HepG2 (cell line): Measurements from ENCODE around the gene TMEM59. TPM values are rescaled to one million over a fixed set of nuclear protein-coding genes. Genes with fewer than 3 reads are reported as not detected.

Experiments used
- ATAC-seq: fragments of 200-7000 bp; cut with Tn5 transposase; 3 replicates; pipeline ENCODE4 v1.9.1; 2020; ENCODE audit warnings: mild to moderate bottlenecking, moderate library complexity
- BruUV-seq: library from RNA; stranded (reverse); fragments of 400-500 nt; replicated peaks from 2 replicates; lab custom pipeline; 2021; lab: Mats Ljungman, UMichigan
- CTCF ChIA-PET: fragments of 300-600 bp; formaldehyde crosslinking; extraction: SDS; loops from one replicate; lab custom pipeline; 2021; ENCODE audit warnings: low total read pairs, inconsistent platforms, low intra/inter-chr PET ratio; lab: Yijun Ruan, JAX
- POLR2A ChIA-PET: fragments of 350-600 bp; sonication (Branson Sonifier 250); formaldehyde crosslinking; loops from one replicate; lab custom pipeline; 2020; ENCODE audit warnings: antibody characterized with exemption, inconsistent platforms; lab: Yijun Ruan, JAX
- DNase-seq: peaks from one replicate; pipeline ENCODE4 v3.0.0-alpha.2; 2015; ENCODE audit warnings: low spot score
- FAIRE-seq: peaks from 3 replicates; lab custom pipeline; 2011; peaks lifted over from hg19 to GRCh38; lab: Jason Lieb, UNC
- H2AFZ ChIP-seq: one replicate; pipeline ENCODE4 v1.6.1; 2011; ENCODE audit warnings: low read length, inconsistent platforms
- H3K27ac ChIP-seq: fragments of 300-600 bp; 3 replicates; pipeline ENCODE4 v1.8.0; 2011; ENCODE audit warnings: mixed run types, mild to moderate bottlenecking, mixed read lengths, low read length, inconsistent platforms; ENCODE audit not compliant: insufficient read depth; ENCODE audit errors: extremely low read length
- H3K27me3 ChIP-seq, 2 experiments: fragments of 200-600 bp in 1 of 2; 2 replicates in 1 of 2; 3 replicates in 1 of 2; pipeline versions ENCODE4 v1.6.0 to v1.8.0; 2011; ENCODE audit warnings: low read length in 2 of 2, mild to moderate bottlenecking in 2 of 2, moderate library complexity in 2 of 2, inconsistent platforms in 1 of 2; ENCODE audit not compliant: insufficient read depth in 2 of 2, control insufficient read depth in 1 of 2
- H3K36me3 ChIP-seq, 2 experiments: fragments of 200-600 bp in 1 of 2; replicated peaks in 1 of 2; 2 replicates in 1 of 2; 3 replicates in 1 of 2; pipeline versions ENCODE4 v1.5.1 to v1.8.0; 2011; ENCODE audit warnings: low read length in 2 of 2, inconsistent platforms in 1 of 2; ENCODE audit not compliant: insufficient read depth in 2 of 2, control insufficient read depth in 1 of 2
- H3K4me1 ChIP-seq: 2 replicates; pipeline ENCODE4 v1.5.1; 2012; ENCODE audit warnings: low read length, inconsistent platforms; ENCODE audit not compliant: insufficient read depth
- H3K4me2 ChIP-seq: 2 replicates; pipeline ENCODE4 v1.6.0; 2011; ENCODE audit warnings: low read depth, low read length, inconsistent platforms
- H3K4me3 ChIP-seq, 3 experiments: fragments of 200-600 bp in 1 of 3; sonication (generic), shearing (Covaris generic) in 1 of 3; replicated peaks in 1 of 3; 2 replicates each; pipeline ENCODE4 v1.5.1; 2011 to 2016; ENCODE audit warnings: low read length in 3 of 3, inconsistent platforms in 2 of 3, low read depth in 2 of 3, mild to moderate bottlenecking in 2 of 3, control low read depth in 1 of 3, mixed read lengths in 1 of 3; ENCODE audit not compliant: insufficient read depth in 1 of 3
- H3K79me2 ChIP-seq: one replicate; pipeline ENCODE4 v1.6.1; 2011; ENCODE audit warnings: low read length, inconsistent platforms; ENCODE audit not compliant: insufficient read depth
- H3K9ac ChIP-seq: 2 replicates; pipeline ENCODE4 v1.6.0; 2011; ENCODE audit warnings: mild to moderate bottlenecking, low read depth, low read length, inconsistent platforms; ENCODE audit not compliant: insufficient read depth
- H3K9me3 ChIP-seq: 2 replicates; pipeline ENCODE4 v1.5.1; 2012; ENCODE audit warnings: mild to moderate bottlenecking, low read length
- H4K20me1 ChIP-seq: 2 replicates; pipeline ENCODE4 v1.6.0; 2011; ENCODE audit warnings: inconsistent platforms, mild to moderate bottlenecking, low read length, moderate library complexity; ENCODE audit not compliant: insufficient read depth
- CREB1 ChIP-seq, 2 experiments: fragments of 450-650 bp in 1 of 2; IDR thresholded peaks; 2 replicates each; pipeline ENCODE4 v1.6.1; 2016 to 2017; ENCODE audit warnings: control low read depth in 1 of 2, mild to moderate bottlenecking in 1 of 2, missing compliant biosample characterization in 1 of 2, missing genetic modification characterization in 1 of 2
- ELF3 ChIP-seq: IDR thresholded peaks from 2 replicates; pipeline ENCODE4 v1.6.1; 2016; ENCODE audit warnings: missing genetic modification reagents, missing compliant biosample characterization
- HDAC1 ChIP-seq: sonication (generic); formaldehyde crosslinking; IDR thresholded peaks from 2 replicates; pipeline ENCODE4 v1.5.1; 2020; ENCODE audit warnings: mild to moderate bottlenecking, missing genetic modification reagents
- HDAC6 ChIP-seq: fragments of 200-600 bp; sonication (generic); IDR thresholded peaks from 2 replicates; pipeline ENCODE4 v1.7.0; 2017; ENCODE audit warnings: mild to moderate bottlenecking, antibody characterized with exemption, low read length, low read depth
- HNF4A ChIP-seq: sonication (generic); formaldehyde crosslinking; IDR thresholded peaks from 2 replicates; pipeline ENCODE4 v1.4.0; 2020; ENCODE audit warnings: missing genetic modification reagents
- HOXA5 ChIP-seq: sonication (generic); formaldehyde crosslinking; IDR thresholded peaks from 2 replicates; pipeline ENCODE4 v1.4.0; 2020; ENCODE audit warnings: missing genetic modification reagents
- KMT2B ChIP-seq: IDR thresholded peaks from 2 replicates; pipeline ENCODE4 v1.6.1; 2016; ENCODE audit warnings: missing genetic modification reagents, missing compliant biosample characterization
- NCOA5 ChIP-seq: sonication (generic); formaldehyde crosslinking; IDR thresholded peaks from 2 replicates; pipeline ENCODE4 v1.4.0; 2020; ENCODE audit warnings: missing genetic modification reagents
- PITX1 ChIP-seq: sonication (generic); formaldehyde crosslinking; IDR thresholded peaks from 2 replicates; pipeline ENCODE4 v1.5.1; 2020; ENCODE audit warnings: mild to moderate bottlenecking, missing genetic modification reagents
- POGZ ChIP-seq: sonication (generic); formaldehyde crosslinking; IDR thresholded peaks from 2 replicates; pipeline ENCODE4 v1.4.0; 2020; ENCODE audit warnings: mild to moderate bottlenecking, missing genetic modification reagents
- RARA ChIP-seq: IDR thresholded peaks from 2 replicates; pipeline ENCODE4 v1.6.1; 2016; ENCODE audit warnings: missing genetic modification reagents, missing compliant biosample characterization
- SALL1 ChIP-seq: sonication (generic); formaldehyde crosslinking; IDR thresholded peaks from 2 replicates; pipeline ENCODE4 v1.8.0; 2022; ENCODE audit warnings: mild to moderate bottlenecking, missing genetic modification reagents
- SMAD3 ChIP-seq: sonication (generic); formaldehyde crosslinking; IDR thresholded peaks from 2 replicates; pipeline ENCODE4 v1.4.0; 2020; ENCODE audit warnings: missing genetic modification reagents
- SOX6 ChIP-seq, 2 experiments: fragments of 450-650 bp in 1 of 2; sonication (generic) in 1 of 2; formaldehyde crosslinking in 1 of 2; IDR thresholded peaks; 2 replicates each; pipeline versions ENCODE4 v1.4.0 to v1.6.1; 2017 to 2020; ENCODE audit warnings: antibody characterized with exemption in 1 of 2, mild to moderate bottlenecking in 1 of 2, missing genetic modification reagents in 1 of 2
- SSRP1 ChIP-seq: IDR thresholded peaks from 2 replicates; pipeline ENCODE4 v1.6.1; 2016; ENCODE audit warnings: control low read depth
- TBP ChIP-seq: sonication (generic); formaldehyde crosslinking; IDR thresholded peaks from 2 replicates; pipeline ENCODE4 v1.5.0; 2020; ENCODE audit warnings: missing genetic modification reagents
- THAP11 ChIP-seq: IDR thresholded peaks from 2 replicates; pipeline ENCODE4 v1.6.1; 2016; ENCODE audit warnings: missing biosample characterization, missing genetic modification reagents
- TP53 ChIP-seq: sonication (generic); formaldehyde crosslinking; conservative IDR thresholded peaks from 2 replicates; pipeline ENCODE4 v1.4.0; 2020; ENCODE audit warnings: missing genetic modification reagents
- ZC3H13 ChIP-seq: sonication (generic); formaldehyde crosslinking; IDR thresholded peaks from 2 replicates; pipeline ENCODE4 v1.8.1; 2023; ENCODE audit warnings: mild to moderate bottlenecking, missing genetic modification reagents, moderate library complexity
- ZMYM3 ChIP-seq: sonication (generic); formaldehyde crosslinking; IDR thresholded peaks from 2 replicates; pipeline ENCODE4 v1.5.1; 2020; ENCODE audit warnings: mild to moderate bottlenecking, missing genetic modification reagents
- ZNF225 ChIP-seq: sonication (generic); formaldehyde crosslinking; IDR thresholded peaks from 2 replicates; pipeline ENCODE4 v1.4.0; 2020; ENCODE audit warnings: mild to moderate bottlenecking, missing genetic modification reagents
- ZNF235 ChIP-seq: sonication (generic); formaldehyde crosslinking; IDR thresholded peaks from 2 replicates; pipeline ENCODE4 v1.8.1; 2023; ENCODE audit warnings: mild to moderate bottlenecking, missing genetic modification reagents, borderline replicate concordance
- ZNF30 ChIP-seq: sonication (generic); formaldehyde crosslinking; IDR thresholded peaks from 2 replicates; pipeline ENCODE4 v1.5.0; 2020; ENCODE audit warnings: mild to moderate bottlenecking, missing genetic modification reagents
- ZNF496 ChIP-seq: sonication (generic); formaldehyde crosslinking; IDR thresholded peaks from 2 replicates; pipeline ENCODE4 v1.8.1; 2023; ENCODE audit warnings: mild to moderate bottlenecking, moderate library complexity, missing genetic modification reagents; ENCODE audit not compliant: insufficient replicate concordance
- ZNF598 ChIP-seq: sonication (generic); formaldehyde crosslinking; IDR thresholded peaks from 2 replicates; pipeline ENCODE4 v1.5.1; 2020; ENCODE audit warnings: mild to moderate bottlenecking, missing genetic modification reagents, borderline replicate concordance
- ZNF615 ChIP-seq: sonication (generic); formaldehyde crosslinking; IDR thresholded peaks from 2 replicates; pipeline ENCODE4 v1.5.0; 2020; ENCODE audit warnings: mild to moderate bottlenecking, missing genetic modification reagents, borderline replicate concordance
- ZNF883 ChIP-seq: sonication (generic); formaldehyde crosslinking; IDR thresholded peaks from 2 replicates; pipeline ENCODE4 v1.5.1; 2020; ENCODE audit warnings: mild to moderate bottlenecking, missing genetic modification reagents; ENCODE audit errors: not compliant biosample characterization
- WGBS: methylation state at CpG from one replicate; pipeline ENCODE4 v1.1.6; 2017; ENCODE audit warnings: low lambda C conversion rate; 5-methylcytosine and 5-hydroxymethylcytosine counted together
- in situ Hi-C: cut with HindIII; loops from 2 replicates; pipeline ENCODE4 v1.10.0; 2017; ENCODE audit warnings: low pct_unique_long_range_greater_than_20kb; ENCODE audit not compliant: extremely low pct_ligation_motif_present
- intact Hi-C: fragments of 100-400 bp; cut with micrococcal nuclease; formaldehyde crosslinking; loops from one replicate; pipeline ENCODE4 v1.10.0; 2022; ENCODE audit not compliant: unreplicated experiment
- polyA plus RNA-seq, 8 experiments: library from polyadenylated mRNA; depleted of rRNA in 3 of 8; stranded (reverse) in 7 of 8; unstranded in 1 of 8; fragments of >200 nt; fragmentation: Illumina TruSeq in 4 of 8; extraction: Trizol in 4 of 8; gene quantifications; 2 replicates each; pipeline versions ENCODE4 v1.2.1 to v1.2.3, GENCODE V29; 2011 to 2016; ENCODE audit warnings: low read depth in 4 of 8, missing spikeins in 1 of 8, mixed read lengths in 1 of 8; ENCODE audit not compliant: insufficient read depth in 1 of 8
- total RNA-seq, 5 experiments: library from RNA; depleted of rRNA; stranded (reverse); fragments of >200 nt; fragmentation: Illumina TruSeq; extraction: Trizol; gene quantifications; 2 replicates each; pipeline ENCODE4 v1.2.3, GENCODE V29; 2016; ENCODE audit warnings: low read depth in 1 of 5
- TF ChIP-seq, protein P1 (sequence below): sonication (generic); formaldehyde crosslinking; IDR thresholded peaks from 2 replicates; pipeline ENCODE4 v1.8.0; 2022; ENCODE audit warnings: mild to moderate bottlenecking, missing genetic modification reagents, moderate library complexity

TMEM59 gene
- total and polyA plus RNA-seq, 2 of the 13 experiments (the other 11 are each of a cell fraction or from before 2014, with no cell fraction given), result 147 to 363 TPM

DNA sequence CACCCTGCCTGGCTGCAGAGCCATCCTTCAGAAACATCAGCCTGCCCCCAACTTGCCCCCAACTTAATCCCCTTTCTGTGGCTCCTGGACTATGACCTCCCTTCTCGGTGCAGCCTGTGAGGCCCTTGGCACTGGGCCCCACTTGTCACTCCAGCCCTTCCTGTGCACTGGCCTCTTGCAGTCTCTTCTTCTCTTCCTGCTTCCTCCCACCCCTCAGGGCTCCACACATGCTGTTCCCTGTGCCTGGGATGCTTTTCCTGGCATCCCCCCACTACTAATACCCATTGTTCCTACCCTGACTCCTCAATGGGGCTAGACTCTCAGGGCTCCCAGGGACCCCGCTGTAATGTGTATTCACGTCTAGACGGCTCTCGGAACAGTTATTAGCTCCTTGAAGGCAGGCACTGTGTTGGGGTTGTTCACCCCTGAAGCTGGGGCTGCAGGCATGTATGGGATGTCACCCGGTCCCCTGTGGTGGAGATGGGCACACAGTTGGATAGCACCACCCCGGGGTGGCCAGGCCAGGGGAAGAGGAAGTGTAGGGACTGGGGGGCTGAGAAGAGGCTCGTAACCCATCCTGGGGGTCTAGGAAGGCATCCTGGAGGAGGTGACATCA lies 39.5 kb downstream of the TMEM59 start:
- ATAC-seq (0 out of 3 replicates have a peak, but pooled peaks have one; percentile 5), DNase-seq (peak; percentile 25), FAIRE-seq (no peak)
- BruUV-seq, result no TSS peak
- ChIA-PET CTCF (no interaction called here), POLR2A (no interaction called here)
- H3K4me2 ChIP-seq, result peak overlapping the region; percentile 43; the same call in 1 of the 2 replicates
- no peaks in the 10 kb centered on the region for H4K20me1 ChIP-seq
- 69% methylated on average over 8 of the region's 8 CpGs for WGBS
- peaks cover 60% of the 10 kb centered on the region for H3K4me1 ChIP-seq
- intact Hi-C loops, result no loop called here
- H3K4me3 ChIP-seq, result no peak overlapping the region; a peak in 2 of 6 replicates
- H3K9me3 ChIP-seq, result no peaks in the 10 kb centered on the region
- H3K36me3 ChIP-seq, result no peaks in the 10 kb centered on the region
- in situ Hi-C loops, result no loop called here
- no peak overlapping the region for H2AFZ ChIP-seq
- no peaks in the 10 kb centered on the region for H3K79me2 ChIP-seq
- H3K9ac ChIP-seq, result no peak overlapping the region
- H3K27ac ChIP-seq, result peak overlapping the region; percentile 29
- no peaks in the 10 kb centered on the region for H3K27me3 ChIP-seq
- TF ChIP-seq SSRP1 (CRISPR knock-in tag) (no peak), SOX6 (IDR thresholded peaks at IDR 0.05) (no peak), SOX6 (CRISPR knock-in tag; IDR thresholded peaks at IDR 0.05) (peak; percentile 30; the same call in 1 of the 2 replicates), HOXA5 (CRISPR knock-in tag) (no peak), HDAC1 (CRISPR knock-in tag) (peak; percentile 36; the same call in 1 of the 2 replicates), ZC3H13 (CRISPR knock-in tag) (no peak), SMAD3 (CRISPR knock-in tag) (no peak), ZNF598 (CRISPR knock-in tag) (no peak), ZNF883 (CRISPR knock-in tag) (no peak), ZNF615 (CRISPR knock-in tag) (no peak), TP53 (CRISPR knock-in tag) (no peak), HDAC6 (no peak), ZNF30 (CRISPR knock-in tag) (no peak), TBP (no peak), ZNF496 (no peak), POGZ (CRISPR knock-in tag) (peak; percentile 66; the same call in 1 of the 2 replicates), ELF3 (0 out of 2 replicates have a peak, but pooled peaks have one; percentile 35), ZNF235 (CRISPR knock-in tag) (peak; percentile 64; the same call in 1 of the 2 replicates), CREB1 (IDR thresholded peaks at IDR 0.05) (no peak), CREB1 (CRISPR knock-in tag; IDR thresholded peaks at IDR 0.05) (no peak), NCOA5 (CRISPR knock-in tag) (no peak), ZMYM3 (CRISPR knock-in tag) (peak; percentile 98), KMT2B (no peak), ZNF225 (CRISPR knock-in tag) (no peak), THAP11 (CRISPR knock-in tag) (0 out of 2 replicates have a peak, but pooled peaks have one; percentile 44), HNF4A (CRISPR knock-in tag) (peak; percentile 62), SALL1 (no peak), PITX1 (CRISPR knock-in tag) (peak; percentile 89), RARA (CRISPR knock-in tag) (peak; percentile 51; the same call in 1 of the 2 replicates)
- TF ChIP-seq, protein P1, sequence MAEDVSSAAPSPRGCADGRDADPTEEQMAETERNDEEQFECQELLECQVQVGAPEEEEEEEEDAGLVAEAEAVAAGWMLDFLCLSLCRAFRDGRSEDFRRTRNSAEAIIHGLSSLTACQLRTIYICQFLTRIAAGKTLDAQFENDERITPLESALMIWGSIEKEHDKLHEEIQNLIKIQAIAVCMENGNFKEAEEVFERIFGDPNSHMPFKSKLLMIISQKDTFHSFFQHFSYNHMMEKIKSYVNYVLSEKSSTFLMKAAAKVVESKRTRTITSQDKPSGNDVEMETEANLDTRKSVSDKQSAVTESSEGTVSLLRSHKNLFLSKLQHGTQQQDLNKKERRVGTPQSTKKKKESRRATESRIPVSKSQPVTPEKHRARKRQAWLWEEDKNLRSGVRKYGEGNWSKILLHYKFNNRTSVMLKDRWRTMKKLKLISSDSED, result no peak
